HFFc6 (cell line): ENCODE data around the gene TIMP3. TPM values are rescaled to one million over a fixed set of nuclear protein-coding genes. Genes with fewer than 3 reads are reported as not detected.

Source experiments
- DNase-seq: peaks from one replicate; pipeline ENCODE4 v3.0.0-alpha.2; 2018
- H3K27ac Mint-ChIP-seq: 2 replicates; pipeline ENCODE4 v1.8.0; 2020; ENCODE audit warnings: mild to moderate bottlenecking, mixed read lengths
- H3K27me3 Mint-ChIP-seq: 2 replicates; pipeline ENCODE4 v1.8.0; 2021; ENCODE audit warnings: mild to moderate bottlenecking, moderate library complexity, mixed read lengths; ENCODE audit not compliant: insufficient read depth
- H3K36me3 Mint-ChIP-seq: 2 replicates; pipeline ENCODE4 v1.8.0; 2021; ENCODE audit warnings: low read depth, mixed read lengths
- H3K4me1 Mint-ChIP-seq: 2 replicates; pipeline ENCODE4 v1.8.0; 2020; ENCODE audit warnings: low read depth, mixed read lengths
- H3K4me3 Mint-ChIP-seq: 2 replicates; pipeline ENCODE4 v1.8.0; 2020; ENCODE audit warnings: mild to moderate bottlenecking, moderate library complexity, mixed read lengths
- H3K9me3 Mint-ChIP-seq: 2 replicates; pipeline ENCODE4 v1.8.0; 2020; ENCODE audit warnings: mild to moderate bottlenecking, mixed read lengths
- CTCF ChIP-seq: fragments of 200-600 bp; sonication (generic); IDR thresholded peaks from 2 replicates; pipeline ENCODE4 v1.5.0; 2021; ENCODE audit warnings: antibody characterized with exemption, mild to moderate bottlenecking
- total RNA-seq, 6 experiments: library from RNA; stranded (reverse); fragmentation: NEBNext Ultra II Directional; extraction: Animal tissue kit (Norgen Biotek cat#: 25700); gene quantifications; 2 replicates in 1 of 6; 3 replicates in 5 of 6; pipeline ENCODE4 v1.2.3, GENCODE V29; 2021

TIMP3 gene
- total RNA-seq, 6 experiments from 2014 or later = 303 to 525 (median 354) TPM

- DNase-seq = no peak
Measured at GRCh38 chr22:32836280-32837123, 35.0 kb downstream of the TIMP3 start.

GRCh38 chr22:32837142-32837541 is 35.6 kb downstream of the TIMP3 start:
- no peaks in the 10 kb centered on the region for H3K9me3 Mint-ChIP-seq

More at GRCh38 chr22:32836280-32837123, 35.0 kb downstream of the TIMP3 start:
- H3K4me3 Mint-ChIP-seq = no peak overlapping the region
- H3K27me3 Mint-ChIP-seq = peaks cover 11% of the 10 kb centered on the region; the same call in 1 of the 2 replicates
- H3K4me1 Mint-ChIP-seq = peaks cover 38% of the 10 kb centered on the region
- H3K27ac Mint-ChIP-seq = no peak overlapping the region; the same call in 1 of the 2 replicates
- peak; percentile 81 for TF ChIP-seq CTCF
- no peaks in the 10 kb centered on the region for H3K9me3 Mint-ChIP-seq
- peaks cover 9% of the 10 kb centered on the region; the same call in 1 of the 2 replicates for H3K36me3 Mint-ChIP-seq

GRCh38 chr22:32837803-32838202 is 36.3 kb downstream of the TIMP3 start:
- peaks cover 9% of the 10 kb centered on the region; the same call in 1 of the 2 replicates for H3K27me3 Mint-ChIP-seq
- peak overlapping the region; percentile 43 for H3K27ac Mint-ChIP-seq
- TF ChIP-seq CTCF = no peak
- peaks cover 51% of the 10 kb centered on the region for H3K4me1 Mint-ChIP-seq
- no peaks in the 10 kb centered on the region for H3K9me3 Mint-ChIP-seq
- H3K36me3 Mint-ChIP-seq = peaks cover 9% of the 10 kb centered on the region; the same call in 1 of the 2 replicates
- DNase-seq = no peak
- H3K4me3 Mint-ChIP-seq = no peak overlapping the region

More at GRCh38 chr22:32837142-32837541, 35.6 kb downstream of the TIMP3 start:
- Mint-ChIP-seq H3K4me3 (no peak overlapping the region), H3K27ac (no peak overlapping the region), H3K36me3 (peaks cover 9% of the 10 kb centered on the region; the same call in 1 of the 2 replicates), H3K4me1 (peaks cover 44% of the 10 kb centered on the region), H3K27me3 (peaks cover 8% of the 10 kb centered on the region; the same call in 1 of the 2 replicates)
- no peak for TF ChIP-seq CTCF
- DNase-seq = no peak

GRCh38 chr22:32839831-32840584 is 38.5 kb downstream of the TIMP3 start:
- Mint-ChIP-seq H3K4me3 (no peak overlapping the region), H3K4me1 (peaks cover 60% of the 10 kb centered on the region), H3K27ac (no peak overlapping the region; the same call in 1 of the 2 replicates), H3K9me3 (no peaks in the 10 kb centered on the region), H3K36me3 (peaks cover 23% of the 10 kb centered on the region), H3K27me3 (peaks cover 23% of the 10 kb centered on the region)
- no peak for TF ChIP-seq CTCF
- DNase-seq = no peak

GRCh38 chr22:32841175-32841574 is 39.7 kb downstream of the TIMP3 start:
- H3K27ac Mint-ChIP-seq = peak overlapping the region; percentile 15; the same call in 1 of the 2 replicates

More at GRCh38 chr22:32841175-32841574, 39.7 kb downstream of the TIMP3 start:
- H3K36me3 Mint-ChIP-seq = peaks cover 29% of the 10 kb centered on the region
- no peak for DNase-seq
- no peaks in the 10 kb centered on the region for H3K9me3 Mint-ChIP-seq
- H3K4me3 Mint-ChIP-seq = no peak overlapping the region; the same call in 1 of the 2 replicates
- peaks cover 30% of the 10 kb centered on the region for H3K27me3 Mint-ChIP-seq
- peaks cover 62% of the 10 kb centered on the region for H3K4me1 Mint-ChIP-seq
- no peak for TF ChIP-seq CTCF
